HCT116 (cell line): ENCODE measurements around the gene CCDC85B. TPM values are rescaled to one million over a fixed set of nuclear protein-coding genes. Genes with fewer than 3 reads are reported as not detected.

Source experiments
- ATAC-seq: fragments of 200-7000 bp; cut with Tn5 transposase; 2 replicates; pipeline ENCODE4 v1.9.1; 2020; ENCODE audit warnings: mild to moderate bottlenecking, moderate library complexity
- BruUV-seq: library from RNA; stranded (reverse); fragments of 400-500 nt; replicated peaks from 2 replicates; lab custom pipeline; 2021; lab: Mats Ljungman, UMichigan
- CTCF ChIA-PET: fragments of 300-600 bp; sonication (Branson Sonifier 250); formaldehyde crosslinking; loops from one replicate; lab custom pipeline; 2021; ENCODE audit warnings: antibody characterized with exemption; lab: Charles Lee
- POLR2A ChIA-PET: fragments of 300-600, 350-600 bp; sonication (Branson Sonifier 250); formaldehyde crosslinking; loops from one replicate; lab custom pipeline; 2021; ENCODE audit warnings: antibody characterized with exemption; lab: Charles Lee
- RAD21 ChIA-PET, 2 experiments: fragments of 300-600 bp; sonication (Branson Sonifier 250); formaldehyde crosslinking; loops; one replicate each; lab custom pipeline; 2023; ENCODE audit warnings: low total read pairs in 2 of 2; ENCODE audit not compliant: uncharacterized antibody in 2 of 2, unreplicated experiment in 2 of 2, low non-redundant PET in 1 of 2; lab: Charles Lee
- DNase-seq: peaks from one replicate; pipeline ENCODE4 v3.0.0-alpha.2; 2010; ENCODE audit warnings: low read depth, low spot score
- H2AFZ ChIP-seq: fragments of 200-600 bp; shearing (Covaris generic), sonication (generic); 2 replicates; pipeline ENCODE4 v1.6.1; 2017; ENCODE audit warnings: low read depth, mixed run types, mixed read lengths, antibody characterized with exemption, low read length; ENCODE audit not compliant: poor library complexity, severe bottlenecking
- H3K27ac ChIP-seq: 2 replicates; pipeline ENCODE4 v1.5.1; 2012; ENCODE audit warnings: low read depth, low read length
- H3K27me3 ChIP-seq: fragments of 200-600 bp; sonication (generic); 2 replicates; pipeline ENCODE4 v1.6.1; 2016; ENCODE audit warnings: mixed run types, low read length, mixed read lengths; ENCODE audit not compliant: insufficient read depth
- H3K36me3 ChIP-seq, 2 experiments: fragments of 200-500 bp in 1 of 2; fragments of 200-600 bp in 1 of 2; sonication (Bioruptor generic) in 1 of 2; sonication (generic) in 1 of 2; 2 replicates each; pipeline versions ENCODE4 v1.5.1 to v1.6.1; 2014 to 2016; ENCODE audit warnings: low read length in 2 of 2, inconsistent platforms in 1 of 2, mixed read lengths in 1 of 2, mixed run types in 1 of 2; ENCODE audit not compliant: insufficient read depth in 2 of 2, control insufficient read depth in 1 of 2
- H3K4me1 ChIP-seq, 2 experiments: fragments of 200-600 bp in 1 of 2; sonication (generic) in 1 of 2; 2 replicates each; pipeline versions ENCODE4 v1.5.1 to v1.6.1; 2012 to 2017; ENCODE audit warnings: low read length in 2 of 2, inconsistent platforms in 1 of 2, mild to moderate bottlenecking in 1 of 2, mixed read lengths in 1 of 2, mixed run types in 1 of 2, moderate library complexity in 1 of 2; ENCODE audit not compliant: insufficient read depth in 2 of 2, control insufficient read depth in 1 of 2
- H3K4me2 ChIP-seq: fragments of 200-600 bp; sonication (generic); 2 replicates; pipeline ENCODE4 v1.6.1; 2017; ENCODE audit warnings: mixed run types, low read length, mixed read lengths
- H3K4me3 ChIP-seq, 2 experiments: fragments of 200-600 bp in 1 of 2; sonication (generic) in 1 of 2; replicated peaks in 1 of 2; 2 replicates each; pipeline ENCODE4 v1.5.1; 2011 to 2016; ENCODE audit warnings: low read length in 2 of 2, control low read depth in 1 of 2, low read depth in 1 of 2, mild to moderate bottlenecking in 1 of 2, mixed read lengths in 1 of 2, mixed run types in 1 of 2
- H3K79me2 ChIP-seq: fragments of 200-600 bp; sonication (generic); 2 replicates; pipeline ENCODE4 v1.6.1; 2017; ENCODE audit warnings: mild to moderate bottlenecking, mixed run types, low read length, moderate library complexity, mixed read lengths; ENCODE audit not compliant: insufficient read depth
- H3K9ac ChIP-seq: fragments of 200-600 bp; sonication (generic); 2 replicates; pipeline ENCODE4 v1.6.1; 2016; ENCODE audit warnings: low read length, mixed read lengths
- H3K9me2 ChIP-seq: fragments of 200-600 bp; sonication (generic), shearing (Covaris generic); 2 replicates; pipeline ENCODE4 v1.6.1; 2017; ENCODE audit warnings: mixed run types, mild to moderate bottlenecking, moderate library complexity; ENCODE audit not compliant: insufficient read depth
- H3K9me3 ChIP-seq, 2 experiments: fragments of 200-500 bp in 1 of 2; fragments of 200-600 bp in 1 of 2; sonication (Bioruptor generic) in 1 of 2; sonication (generic) in 1 of 2; 2 replicates each; pipeline ENCODE4 v1.6.1; 2014 to 2017; ENCODE audit warnings: low read length in 2 of 2, mixed read lengths in 2 of 2, inconsistent platforms in 1 of 2, low read depth in 1 of 2, mild to moderate bottlenecking in 1 of 2, mixed run types in 1 of 2, moderate library complexity in 1 of 2; ENCODE audit not compliant: control insufficient read depth in 1 of 2, insufficient read depth in 1 of 2
- H4K20me1 ChIP-seq: fragments of 200-600 bp; sonication (generic), shearing (Covaris generic); 2 replicates; pipeline ENCODE4 v1.6.1; 2017; ENCODE audit warnings: mixed run types, mild to moderate bottlenecking, moderate library complexity; ENCODE audit not compliant: insufficient read depth
- CEBPB ChIP-seq: IDR thresholded peaks from 2 replicates; pipeline ENCODE4 v1.6.1; 2012; ENCODE audit warnings: low read depth
- CTCF ChIP-seq, 3 experiments: fragments of 200-600 bp in 1 of 3; sonication (generic) in 1 of 3; IDR thresholded peaks in 2 of 3; conservative IDR thresholded peaks in 1 of 3; 2 replicates each; pipeline ENCODE4 v1.5.1; 2012 to 2017; ENCODE audit warnings: low read depth in 2 of 3, low read length in 2 of 3, antibody characterized with exemption in 1 of 3, borderline replicate concordance in 1 of 3, control low read depth in 1 of 3, mild to moderate bottlenecking in 1 of 3, mixed read lengths in 1 of 3, mixed run types in 1 of 3, moderate library complexity in 1 of 3; ENCODE audit not compliant: insufficient read depth in 1 of 3
- EGR1 ChIP-seq: IDR thresholded peaks from 2 replicates; pipeline ENCODE4 v1.6.1; 2012; ENCODE audit warnings: low read depth
- ELF1 ChIP-seq: IDR thresholded peaks from 2 replicates; pipeline ENCODE4 v1.6.1; 2012; ENCODE audit warnings: low read depth, borderline replicate concordance
- EZH2phosphoT487 ChIP-seq: fragments of 200-600 bp; IDR thresholded peaks from 2 replicates; pipeline ENCODE4 v1.6.1; 2018; ENCODE audit warnings: antibody characterized with exemption, borderline replicate concordance
- JUND ChIP-seq: IDR thresholded peaks from 2 replicates; pipeline ENCODE4 v1.6.1; 2012
- MAX ChIP-seq: IDR thresholded peaks from 2 replicates; pipeline ENCODE4 v1.6.1; 2012
- POLR2A ChIP-seq: IDR thresholded peaks from 2 replicates; pipeline ENCODE4 v1.7.0; 2011; ENCODE audit warnings: borderline replicate concordance; ENCODE audit not compliant: insufficient read depth, insufficient read length; ENCODE audit errors: extremely low read depth
- POLR2AphosphoS5 ChIP-seq: IDR thresholded peaks from 2 replicates; pipeline ENCODE4 v1.6.1; 2011; ENCODE audit warnings: mild to moderate bottlenecking, low read depth, low read length, moderate library complexity
- RAD21 ChIP-seq: IDR thresholded peaks from 2 replicates; pipeline ENCODE4 v1.6.1; 2012; ENCODE audit warnings: low read depth, mild to moderate bottlenecking
- SP1 ChIP-seq: IDR thresholded peaks from 2 replicates; pipeline ENCODE4 v1.6.1; 2012; ENCODE audit warnings: low read depth
- SRF ChIP-seq: IDR thresholded peaks from 2 replicates; pipeline ENCODE4 v1.6.1; 2012; ENCODE audit warnings: low read depth
- TCF7L2 ChIP-seq: IDR thresholded peaks from 2 replicates; pipeline ENCODE4 v1.7.0; 2011; ENCODE audit warnings: borderline replicate concordance, inconsistent platforms; ENCODE audit not compliant: insufficient read depth, insufficient read length; ENCODE audit errors: extremely low read depth
- YY1 ChIP-seq: IDR thresholded peaks from 2 replicates; pipeline ENCODE4 v1.6.1; 2011; ENCODE audit warnings: low read length, low read depth, moderate library complexity, mild to moderate bottlenecking; ENCODE audit not compliant: insufficient replicate concordance; ENCODE audit errors: extremely low read depth
- ZFX ChIP-seq: fragments of 450-650 bp; IDR thresholded peaks from 2 replicates; pipeline ENCODE4 v1.6.1; 2017
- ZNF274 ChIP-seq: fragments of 200-500 bp; sonication (Bioruptor generic); IDR thresholded peaks from 2 replicates; pipeline ENCODE4 v1.6.1; 2014; ENCODE audit warnings: mild to moderate bottlenecking, low read depth, low read length, inconsistent platforms
- intact Hi-C: fragments of 100-400 bp; cut with micrococcal nuclease; formaldehyde crosslinking; loops from 2 replicates; pipeline ENCODE4 v1.10.0; 2022
- total RNA-seq: library from RNA; stranded (reverse); gene quantifications from one replicate; pipeline ENCODE4 v1.2.1, GENCODE V29; 2021; ENCODE audit not compliant: unreplicated experiment
- TF ChIP-seq, protein P1 (sequence below): IDR thresholded peaks from 2 replicates; pipeline ENCODE4 v1.6.1; 2012; ENCODE audit warnings: low read depth

Gene CCDC85B
- total RNA-seq, 1 experiment from 2014 or later, result 84.3 TPM

DNA sequence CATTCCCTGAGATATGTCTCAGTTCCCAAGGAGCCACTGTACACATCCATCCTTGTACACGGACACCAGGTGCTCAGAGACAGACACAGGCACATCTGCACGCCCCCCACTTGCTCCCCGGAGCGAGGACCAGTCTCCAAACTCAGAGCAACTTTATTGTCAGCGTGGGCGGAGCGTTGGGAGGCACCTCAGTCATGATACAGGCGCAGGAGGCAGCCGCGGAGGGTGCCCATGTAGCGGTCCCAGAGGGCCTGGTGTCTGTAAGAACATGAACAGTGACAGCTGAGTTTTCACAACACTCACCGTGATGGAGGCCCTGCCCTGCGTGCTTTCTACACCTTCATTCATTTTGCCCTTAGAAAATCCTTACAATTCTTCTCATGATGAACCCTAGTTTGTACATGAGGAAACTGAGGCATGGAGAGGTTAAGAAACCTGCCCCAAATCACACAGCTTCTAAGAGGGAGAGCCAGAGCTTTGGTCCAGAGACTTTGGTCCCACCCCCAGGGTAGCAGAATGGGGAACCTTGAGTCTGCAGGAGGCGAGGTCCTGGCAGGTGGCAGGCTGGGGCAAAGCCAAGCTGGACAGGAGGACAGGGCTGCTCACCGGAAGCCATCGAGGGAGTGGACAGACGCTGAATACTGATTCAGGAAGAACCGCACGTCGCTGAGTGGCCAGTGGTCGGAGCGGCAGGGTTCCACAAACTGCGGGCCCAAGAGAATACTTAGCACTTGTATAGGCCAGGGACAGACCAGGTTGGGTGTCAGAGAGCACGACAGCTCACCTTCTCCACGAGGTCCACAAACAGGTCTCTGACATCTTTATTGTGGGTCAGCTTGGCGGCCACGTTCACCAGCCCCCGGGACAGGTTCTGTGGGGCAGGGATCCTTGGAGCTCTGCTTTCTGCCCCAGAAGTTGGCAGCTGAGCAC lies 6.4 kb upstream of the CCDC85B start:
- H3K36me3 ChIP-seq, result peaks cover 14 to 50% of the 10 kb centered on the region in 2 experiments
- H2AFZ ChIP-seq, result no peak overlapping the region
- ChIA-PET CTCF (interaction anchor here (1.0 to 3.1 kb wide), 24 partner anchors 10 to 269 kb away, joined by 3 to 38 read pairs (median 5); partner anchors contain the start of genes AP5B1, FOSL1, KAT5 and MUS81), POLR2A (interaction anchor here (0.8 to 1.6 kb wide), 8 partner anchors 10 to 173 kb away, joined by 3 to 9 read pairs (median 4); partner anchors contain the start of genes CFL1 and KAT5)
- H3K4me2 ChIP-seq, result peak overlapping the region; percentile 14; the same call in 1 of the 2 replicates
- no peaks in the 10 kb centered on the region for H3K27me3 ChIP-seq
- H3K4me3 ChIP-seq, result no peak overlapping the region
- no peaks in the 10 kb centered on the region for H3K9me2 ChIP-seq
- H3K27ac ChIP-seq, result no peak overlapping the region; the same call in 1 of the 2 replicates
- peaks cover 39% of the 10 kb centered on the region for H3K79me2 ChIP-seq
- no peak for TF ChIP-seq YY1
- TF ChIP-seq SRF, result no peak
- no peak for TF ChIP-seq JUND
- TF ChIP-seq POLR2A, result no peak
- TF ChIP-seq ZNF274, result no peak
- no peak for TF ChIP-seq POLR2AphosphoS5
- TF ChIP-seq EGR1, result no peak
- no peak for TF ChIP-seq TCF7L2
- TF ChIP-seq RAD21, result no peak
- no peak for TF ChIP-seq EZH2phosphoT487
- no peak for TF ChIP-seq CTCF (IDR thresholded peaks at IDR 0.05 in 2 of 3, conservative IDR thresholded peaks at IDR 0.05 in 1 of 3; ENCODE audit: borderline replicate concordance in 1 of 3, insufficient read depth in 1 of 3, low read depth in 2 of 3, low read length in 2 of 3)
- no peak for TF ChIP-seq ELF1
- TF ChIP-seq, protein P1, sequence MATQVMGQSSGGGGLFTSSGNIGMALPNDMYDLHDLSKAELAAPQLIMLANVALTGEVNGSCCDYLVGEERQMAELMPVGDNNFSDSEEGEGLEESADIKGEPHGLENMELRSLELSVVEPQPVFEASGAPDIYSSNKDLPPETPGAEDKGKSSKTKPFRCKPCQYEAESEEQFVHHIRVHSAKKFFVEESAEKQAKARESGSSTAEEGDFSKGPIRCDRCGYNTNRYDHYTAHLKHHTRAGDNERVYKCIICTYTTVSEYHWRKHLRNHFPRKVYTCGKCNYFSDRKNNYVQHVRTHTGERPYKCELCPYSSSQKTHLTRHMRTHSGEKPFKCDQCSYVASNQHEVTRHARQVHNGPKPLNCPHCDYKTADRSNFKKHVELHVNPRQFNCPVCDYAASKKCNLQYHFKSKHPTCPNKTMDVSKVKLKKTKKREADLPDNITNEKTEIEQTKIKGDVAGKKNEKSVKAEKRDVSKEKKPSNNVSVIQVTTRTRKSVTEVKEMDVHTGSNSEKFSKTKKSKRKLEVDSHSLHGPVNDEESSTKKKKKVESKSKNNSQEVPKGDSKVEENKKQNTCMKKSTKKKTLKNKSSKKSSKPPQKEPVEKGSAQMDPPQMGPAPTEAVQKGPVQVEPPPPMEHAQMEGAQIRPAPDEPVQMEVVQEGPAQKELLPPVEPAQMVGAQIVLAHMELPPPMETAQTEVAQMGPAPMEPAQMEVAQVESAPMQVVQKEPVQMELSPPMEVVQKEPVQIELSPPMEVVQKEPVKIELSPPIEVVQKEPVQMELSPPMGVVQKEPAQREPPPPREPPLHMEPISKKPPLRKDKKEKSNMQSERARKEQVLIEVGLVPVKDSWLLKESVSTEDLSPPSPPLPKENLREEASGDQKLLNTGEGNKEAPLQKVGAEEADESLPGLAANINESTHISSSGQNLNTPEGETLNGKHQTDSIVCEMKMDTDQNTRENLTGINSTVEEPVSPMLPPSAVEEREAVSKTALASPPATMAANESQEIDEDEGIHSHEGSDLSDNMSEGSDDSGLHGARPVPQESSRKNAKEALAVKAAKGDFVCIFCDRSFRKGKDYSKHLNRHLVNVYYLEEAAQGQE, result no peak
- TF ChIP-seq ZFX, result no peak
- no peak for TF ChIP-seq CEBPB
- TF ChIP-seq MAX, result no peak
- no peak for TF ChIP-seq SP1
- TF ChIP-seq, all 23 proteins: peak for 0
- no TSS peak for BruUV-seq
- intact Hi-C loops, result loop anchor here (1.0 kb wide), 2 partner anchors 105 to 173 kb away; no protein-coding TSS in a partner anchor
- ATAC-seq (no peak), DNase-seq (no peak)
- Histone ChIP-seq H3K4me1 (peaks cover 7 to 32% of the 10 kb centered on the region in 2 experiments), H4K20me1 (no peaks in the 10 kb centered on the region), H3K9me3 (no peaks in the 10 kb centered on the region), H3K9ac (no peak overlapping the region)
- RAD21 ChIA-PET, result interaction anchor here in 1 of 2 experiments (0.6 to 1.3 kb wide), 2 partner anchors 105 to 172 kb away, joined by 3 to 4 read pairs; partner anchors contain the start of gene KAT5
